Kidney epithelial cell (primary cell): Measurements from ENCODE around the gene PAAF1. TPM values are rescaled to one million over a fixed set of nuclear protein-coding genes. Genes with fewer than 3 reads are reported as not detected.

Experiments used
- DNase-seq: peaks from one replicate; pipeline ENCODE4 v3.0.0-alpha.2; 2010; ENCODE audit warnings: low read depth
- H3K27me3 ChIP-seq: 2 replicates; pipeline ENCODE4 v1.6.0; 2011; ENCODE audit warnings: low read length; ENCODE audit not compliant: control insufficient read depth, insufficient read depth
- H3K36me3 ChIP-seq: 2 replicates; pipeline ENCODE4 v1.5.1; 2011; ENCODE audit warnings: low read length; ENCODE audit not compliant: control insufficient read depth, insufficient read depth
- H3K4me3 ChIP-seq: 2 replicates; pipeline ENCODE4 v1.5.1; 2011; ENCODE audit warnings: low read depth, mild to moderate bottlenecking, control low read depth, low read length
- CTCF ChIP-seq: IDR thresholded peaks from 2 replicates; pipeline ENCODE4 v1.5.1; 2011; ENCODE audit warnings: mild to moderate bottlenecking, moderate library complexity, low read length, control low read depth, inconsistent platforms; ENCODE audit not compliant: insufficient read depth, poor library complexity, severe bottlenecking
- total RNA-seq: library from RNA; depleted of rRNA; stranded (reverse); fragments of >200 nt; gene quantifications from 2 replicates; pipeline ENCODE4 v1.2.3, GENCODE V29; 2015

The PAAF1 gene
- total RNA-seq, 1 donor from 2014 or later = 11.9 TPM

- no peak overlapping the region for H3K4me3 ChIP-seq
- no peaks in the 10 kb centered on the region for H3K36me3 ChIP-seq
- H3K27me3 ChIP-seq = no peaks in the 10 kb centered on the region
- peak; percentile 10 for TF ChIP-seq CTCF
- no peak for DNase-seq
These were observed 30.4 kb downstream of the PAAF1 start for GRCh38 chr11:73907191-73907590.

- no peaks in the 10 kb centered on the region for H3K36me3 ChIP-seq
These were observed 35.2 kb downstream of the PAAF1 start for GRCh38 chr11:73912026-73912425.

GRCh38 chr11:73913472-73913871 lies 36.7 kb downstream of the PAAF1 start:
- no peak for DNase-seq
- H3K36me3 ChIP-seq = no peaks in the 10 kb centered on the region
- no peak overlapping the region for H3K4me3 ChIP-seq
- no peaks in the 10 kb centered on the region for H3K27me3 ChIP-seq
- TF ChIP-seq CTCF = no peak

More at GRCh38 chr11:73912026-73912425, 35.2 kb downstream of the PAAF1 start:
- no peak for TF ChIP-seq CTCF
- DNase-seq = no peak
- Histone ChIP-seq H3K4me3 (no peak overlapping the region), H3K27me3 (no peaks in the 10 kb centered on the region)

GRCh38 chr11:73914284-73914683 lies 37.5 kb downstream of the PAAF1 start:
- no peak for TF ChIP-seq CTCF
- no peak overlapping the region for H3K4me3 ChIP-seq
- no peaks in the 10 kb centered on the region for H3K36me3 ChIP-seq
- H3K27me3 ChIP-seq = no peaks in the 10 kb centered on the region
- DNase-seq = no peak

- no peak for TF ChIP-seq CTCF
- no peaks in the 10 kb centered on the region for H3K27me3 ChIP-seq
- H3K36me3 ChIP-seq = no peaks in the 10 kb centered on the region
- no peak for DNase-seq
- no peak overlapping the region for H3K4me3 ChIP-seq
These were observed 39.6 kb downstream of the PAAF1 start for GRCh38 chr11:73916435-73916834.

- Histone ChIP-seq H3K27me3 (no peaks in the 10 kb centered on the region), H3K36me3 (no peaks in the 10 kb centered on the region), H3K4me3 (no peak overlapping the region)
- TF ChIP-seq CTCF = no peak
- DNase-seq = no peak
These were observed 44.4 kb downstream of the PAAF1 start for GRCh38 chr11:73921180-73921579.
